ENCODE data around the gene LCAT. TPM values are rescaled to one million over a fixed set of nuclear protein-coding genes. Genes with fewer than 3 reads are reported as not detected.

The LCAT gene
- total and polyA plus RNA-seq, 9 of the 15 experiments (the other 6 are each of a cell fraction or from before 2014, with no cell fraction given), result 0.46 to 21.0 (median 5.0) TPM

- TF ChIP-seq TSHZ1 (CRISPR knock-in tag; IDR thresholded peaks at IDR 0.05) (no peak), NR4A1 (CRISPR knock-in tag; IDR thresholded peaks at IDR 0.05) (no peak), NR4A1 (tag; IDR thresholded peaks at IDR 0.05) (peak; percentile 76; the same call in 1 of the 2 replicates), XRCC5 (IDR thresholded peaks at IDR 0.05; ENCODE audit: low read depth, low read length) (peak; percentile 95), PRDM10 (IDR thresholded peaks at IDR 0.05; ENCODE audit: partially characterized antibody) (peak; percentile 45), ZNF280B (CRISPR knock-in tag; IDR thresholded peaks at IDR 0.05) (no peak), NFRKB (IDR thresholded peaks at IDR 0.05; ENCODE audit: low read depth) (peak; percentile 44)
These were observed 49.5 kb upstream of the LCAT start (continued) for GRCh38 chr16:67993207-67994039.
